Neuronal stem cell (in vitro differentiated cells): Measurements from ENCODE around the gene SNX24.
A peak's percentile ranks its signal among the peaks of the same experiment; 100 is the strongest.

Experiments used
- DNase-seq: peaks from one replicate; pipeline ENCODE4 v3.0.0-alpha.2; 2013; ENCODE audit warnings: low spot score
- H2AFZ ChIP-seq: one replicate; pipeline ENCODE4 v1.6.1; 2013; ENCODE audit warnings: mild to moderate bottlenecking, low read length, inconsistent platforms
- H2AK5ac ChIP-seq: 2 replicates; pipeline ENCODE4 v1.6.1; 2013; ENCODE audit warnings: low read depth, mild to moderate bottlenecking, inconsistent platforms, low read length, moderate library complexity, mixed read lengths
- H2BK120ac ChIP-seq: 2 replicates; pipeline ENCODE4 v1.6.1; 2013; ENCODE audit warnings: low read depth, mild to moderate bottlenecking, inconsistent platforms, low read length, moderate library complexity, mixed read lengths
- H2BK12ac ChIP-seq: one replicate; pipeline ENCODE4 v1.6.1; 2013; ENCODE audit warnings: low read length, inconsistent platforms
- H2BK15ac ChIP-seq: 2 replicates; pipeline ENCODE4 v1.6.1; 2013; ENCODE audit warnings: mild to moderate bottlenecking, low read length, inconsistent platforms, mixed read lengths
- H2BK5ac ChIP-seq: one replicate; pipeline ENCODE4 v1.6.1; 2013; ENCODE audit warnings: inconsistent platforms, mild to moderate bottlenecking, low read length, moderate library complexity
- H3K14ac ChIP-seq: one replicate; pipeline ENCODE4 v1.6.1; 2013; ENCODE audit warnings: low read length, inconsistent platforms
- H3K18ac ChIP-seq: 2 replicates; pipeline ENCODE4 v1.6.1; 2013; ENCODE audit warnings: low read length, inconsistent platforms
- H3K23ac ChIP-seq: 2 replicates; pipeline ENCODE4 v1.6.1; 2013; ENCODE audit warnings: low read depth, mild to moderate bottlenecking, mixed read lengths, low read length, inconsistent platforms; ENCODE audit not compliant: poor library complexity
- H3K27ac ChIP-seq: replicated peaks from 3 replicates; pipeline ENCODE4 v1.5.1; 2013; ENCODE audit warnings: low read length, inconsistent platforms
- H3K27me3 ChIP-seq, 3 experiments: 2 replicates each; pipeline ENCODE4 v1.6.1; 2013; ENCODE audit warnings: low read length in 3 of 3, mild to moderate bottlenecking in 2 of 3, inconsistent platforms in 1 of 3, low read depth in 1 of 3, mixed read lengths in 1 of 3, moderate library complexity in 1 of 3; ENCODE audit not compliant: control insufficient read depth in 3 of 3, insufficient read depth in 3 of 3
- H3K36me3 ChIP-seq, 2 donors: replicated peaks in 1 of 2; 2 replicates each; pipeline ENCODE4 v1.6.1; 2013; ENCODE audit warnings: low read length in 2 of 2; ENCODE audit not compliant: control insufficient read depth in 2 of 2, insufficient read depth in 2 of 2
- H3K4ac ChIP-seq: 2 replicates; pipeline ENCODE4 v1.6.1; 2013; ENCODE audit warnings: inconsistent platforms, mild to moderate bottlenecking, low read length, moderate library complexity
- H3K4me1 ChIP-seq, 2 donors: 1 replicate in 1 of 2; 2 replicates in 1 of 2; pipeline ENCODE4 v1.6.1; 2013; ENCODE audit warnings: low read length in 2 of 2, low read depth in 1 of 2; ENCODE audit not compliant: control insufficient read depth in 2 of 2, insufficient read depth in 1 of 2
- H3K4me2 ChIP-seq: one replicate; pipeline ENCODE4 v1.6.1; 2013; ENCODE audit warnings: mild to moderate bottlenecking, low read length, inconsistent platforms; ENCODE audit not compliant: insufficient read depth, poor library complexity, severe bottlenecking
- H3K4me3 ChIP-seq, 2 donors: 2 replicates each; pipeline ENCODE4 v1.5.1; 2013; ENCODE audit warnings: low read length in 2 of 2, mild to moderate bottlenecking in 2 of 2, inconsistent platforms in 1 of 2, moderate library complexity in 1 of 2
- H3K79me1 ChIP-seq: one replicate; pipeline ENCODE4 v1.6.1; 2013; ENCODE audit warnings: low read depth, mild to moderate bottlenecking, inconsistent platforms, low read length, moderate library complexity
- H3K9ac ChIP-seq: one replicate; pipeline ENCODE4 v1.6.1; 2013; ENCODE audit warnings: mild to moderate bottlenecking, low read depth, low read length, inconsistent platforms; ENCODE audit not compliant: poor library complexity
- H3K9me3 ChIP-seq, 2 donors: replicated peaks in 1 of 2; 2 replicates each; pipeline versions ENCODE3 to v1.6.1; 2013; ENCODE audit warnings: low read length in 2 of 2, mild to moderate bottlenecking in 2 of 2, inconsistent platforms in 1 of 2, low read depth in 1 of 2, mixed read lengths in 1 of 2, moderate library complexity in 1 of 2; ENCODE audit not compliant: control insufficient read depth in 2 of 2, insufficient read depth in 1 of 2
- H4K8ac ChIP-seq: one replicate; pipeline ENCODE4 v1.6.1; 2013; ENCODE audit warnings: low read depth, mild to moderate bottlenecking, inconsistent platforms, low read length, moderate library complexity
- H4K91ac ChIP-seq: one replicate; pipeline ENCODE4 v1.6.1; 2013; ENCODE audit warnings: low read length, low read depth, mild to moderate bottlenecking, inconsistent platforms; ENCODE audit not compliant: poor library complexity
- WGBS, 2 donors: extraction: QIAGEN DNeasy Blood & Tissue Kit; methylation state at CpG; one replicate each; pipeline ENCODE4 v1.1.7; 2013; ENCODE audit warnings: missing lambda C conversion rate in 2 of 2, mixed read lengths in 1 of 2; ENCODE audit not compliant: insufficient read length in 2 of 2, insufficient replicate concordance in 1 of 2; ENCODE audit errors: extremely low coverage in 2 of 2; 5-methylcytosine and 5-hydroxymethylcytosine counted together

Gene SNX24

DNA sequence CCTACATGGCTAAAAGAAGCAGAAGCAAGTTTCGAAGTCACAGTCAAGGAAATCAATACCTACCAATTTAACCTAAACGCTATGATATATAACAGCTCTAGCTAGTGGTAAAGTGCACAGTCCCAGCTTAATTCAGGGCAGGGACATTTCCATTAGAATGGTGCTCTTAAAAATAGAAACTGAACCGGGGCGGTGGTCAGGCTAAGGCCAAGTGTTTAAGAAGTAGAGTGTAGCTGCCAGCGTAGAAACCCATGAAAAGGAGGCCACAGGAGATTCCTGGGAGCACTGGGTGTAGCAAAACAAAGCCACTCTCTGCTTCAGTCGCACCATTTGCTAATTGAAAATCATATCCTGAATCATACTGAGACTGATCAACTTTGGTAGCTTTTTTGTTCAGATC, 162.3 kb downstream of the SNX24 start:
- Histone ChIP-seq H3K18ac (no peak overlapping the region), H2BK15ac (no peak overlapping the region), H3K9me3 (no peaks in the 10 kb centered on the region), H2BK120ac (no peak overlapping the region), H2BK5ac (no peak overlapping the region), H3K27me3 (no peaks in the 10 kb centered on the region), H3K4me2 (no peak overlapping the region), H3K4me3 (no peak overlapping the region), H3K36me3 (no peaks in the 10 kb centered on the region), H3K23ac (no peak overlapping the region), H3K14ac (no peak overlapping the region), H3K4me1 (peaks cover 0 to 14% of the 10 kb centered on the region in 2 donors), H3K27ac (no peak overlapping the region), H4K8ac (no peak overlapping the region), H2BK12ac (no peak overlapping the region), H3K79me1 (no peaks in the 10 kb centered on the region), H2AK5ac (no peak overlapping the region), H3K4ac (no peak overlapping the region), H2AFZ (peak overlapping the region; percentile 70), H4K91ac (no peak overlapping the region), H3K9ac (no peak overlapping the region)
- no CpG with 5 or more reads among the region's 6 CpGs for WGBS, 2 donors
- DNase-seq, result no peak

DNA sequence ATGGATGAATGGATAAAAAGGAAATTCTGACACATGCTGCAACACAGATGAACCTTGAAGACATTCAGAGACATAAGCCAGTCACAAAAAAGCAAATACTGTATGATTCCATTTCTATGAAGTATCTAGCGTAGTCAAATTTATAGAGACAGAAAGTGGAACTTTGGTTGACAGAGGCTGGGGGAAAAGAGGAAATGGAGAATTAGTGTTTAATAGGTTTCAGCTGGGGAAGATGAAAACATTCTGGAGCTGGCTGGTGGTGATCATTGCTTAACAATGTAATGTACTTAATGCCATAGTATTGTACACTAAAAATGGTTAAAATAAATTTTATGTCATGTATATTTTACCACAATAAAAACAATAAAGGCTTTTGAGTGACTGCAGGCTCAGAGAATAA, 166.9 kb downstream of the SNX24 start:
- H4K91ac ChIP-seq, result no peak overlapping the region
- H3K27ac ChIP-seq, result no peak overlapping the region
- no peak overlapping the region for H3K4me3 ChIP-seq
- H3K14ac ChIP-seq, result no peak overlapping the region
- no peak overlapping the region for H3K4ac ChIP-seq
- H2BK120ac ChIP-seq, result no peak overlapping the region
- H2AFZ ChIP-seq, result no peak overlapping the region
- H3K4me1 ChIP-seq, result peaks cover 0 to 9% of the 10 kb centered on the region in 2 donors
- H3K79me1 ChIP-seq, result no peaks in the 10 kb centered on the region
- H2BK15ac ChIP-seq, result no peak overlapping the region
- no peaks in the 10 kb centered on the region for H3K36me3 ChIP-seq
- no peak overlapping the region for H2BK5ac ChIP-seq
- no peak for DNase-seq
- no peak overlapping the region for H4K8ac ChIP-seq
- no peak overlapping the region for H3K9ac ChIP-seq
- no peak overlapping the region for H3K23ac ChIP-seq
- no CpG with 5 or more reads among the region's 1 CpG for whole genome bisulfite sequencing, 2 donors
- H2AK5ac ChIP-seq, result no peak overlapping the region
- no peak overlapping the region for H3K18ac ChIP-seq
- H3K27me3 ChIP-seq, result no peaks in the 10 kb centered on the region
- no peaks in the 10 kb centered on the region for H3K9me3 ChIP-seq
- H2BK12ac ChIP-seq, result no peak overlapping the region
- no peak overlapping the region for H3K4me2 ChIP-seq

DNA sequence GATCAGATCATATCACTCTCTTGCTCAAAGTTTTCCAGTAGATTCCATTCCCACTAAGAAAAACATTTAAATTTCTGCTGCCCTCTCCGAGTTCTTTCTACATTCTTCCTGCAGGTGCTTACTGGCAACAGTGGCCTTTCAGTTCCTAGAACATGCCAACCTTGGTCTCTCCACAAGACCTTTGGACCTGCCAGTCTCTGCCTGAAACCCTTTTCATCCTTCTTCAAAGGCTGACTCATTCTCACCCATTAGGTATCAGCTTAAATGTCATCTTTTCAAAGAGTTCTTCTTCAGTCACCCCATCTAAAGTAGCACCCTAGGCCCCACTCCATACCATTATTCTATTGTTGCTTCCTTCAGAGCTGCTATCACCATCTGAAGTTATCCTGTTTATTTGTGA, 169.3 kb downstream of the SNX24 start:
- no peak overlapping the region for H4K91ac ChIP-seq
- no peak overlapping the region for H2AK5ac ChIP-seq
- H2BK5ac ChIP-seq, result no peak overlapping the region
- no peak overlapping the region for H2AFZ ChIP-seq
- H3K14ac ChIP-seq, result no peak overlapping the region
- H2BK12ac ChIP-seq, result no peak overlapping the region
- no peak overlapping the region for H2BK120ac ChIP-seq
- H3K4ac ChIP-seq, result no peak overlapping the region
- no peak overlapping the region for H3K27ac ChIP-seq
- no peaks in the 10 kb centered on the region for H3K9me3 ChIP-seq
- H3K4me3 ChIP-seq, result no peak overlapping the region
- no peak overlapping the region for H3K4me2 ChIP-seq
- no CpG with 5 or more reads among the region's 1 CpG for WGBS, 2 donors
- H3K36me3 ChIP-seq, result no peaks in the 10 kb centered on the region
- no peak overlapping the region for H3K23ac ChIP-seq
- H2BK15ac ChIP-seq, result no peak overlapping the region
- H3K9ac ChIP-seq, result no peak overlapping the region
- no peak overlapping the region for H3K18ac ChIP-seq
- no peaks in the 10 kb centered on the region for H3K27me3 ChIP-seq
- no peak overlapping the region for H4K8ac ChIP-seq
- H3K79me1 ChIP-seq, result no peaks in the 10 kb centered on the region
- DNase-seq, result no peak
- no peaks in the 10 kb centered on the region for H3K4me1 ChIP-seq

DNA sequence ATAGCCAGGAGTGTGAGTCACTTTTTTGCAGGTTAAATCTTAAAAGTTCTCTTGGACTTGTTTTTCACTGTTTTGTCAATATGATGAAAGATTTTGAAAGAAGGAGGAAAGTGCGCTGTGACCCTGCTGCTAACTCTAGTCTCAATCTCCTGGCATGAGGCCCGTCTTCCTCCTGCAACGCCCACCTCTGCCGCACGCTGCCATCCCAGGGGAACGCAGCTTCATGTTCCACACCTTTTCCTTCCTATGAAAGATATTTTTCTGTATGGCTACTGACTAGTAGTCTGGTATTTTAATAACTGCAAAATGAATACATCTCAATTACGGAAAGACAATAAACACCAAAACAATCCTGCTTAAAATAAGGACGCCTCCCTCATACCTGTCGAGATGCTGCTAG, 182.8 kb downstream of the SNX24 start:
- H2BK12ac ChIP-seq, result no peak overlapping the region
- H2AK5ac ChIP-seq, result no peak overlapping the region
- no peaks in the 10 kb centered on the region for H3K9me3 ChIP-seq
- H2BK5ac ChIP-seq, result no peak overlapping the region
- H3K4me2 ChIP-seq, result no peak overlapping the region
- peaks cover 0 to 3% of the 10 kb centered on the region in 2 donors for H3K4me1 ChIP-seq
- H3K14ac ChIP-seq, result no peak overlapping the region
- H3K36me3 ChIP-seq, result no peaks in the 10 kb centered on the region
- H3K79me1 ChIP-seq, result no peaks in the 10 kb centered on the region
- no peak overlapping the region for H4K91ac ChIP-seq
- WGBS, 2 donors, result no CpG with 5 or more reads among the region's 9 CpGs
- H3K9ac ChIP-seq, result no peak overlapping the region
- no peak overlapping the region for H4K8ac ChIP-seq
- no peak overlapping the region for H3K4me3 ChIP-seq
- peaks cover 0 to 8% (median 0%) of the 10 kb centered on the region in 3 experiments for H3K27me3 ChIP-seq
- no peak overlapping the region for H2BK15ac ChIP-seq
- H3K27ac ChIP-seq, result no peak overlapping the region
- H3K4ac ChIP-seq, result no peak overlapping the region
- no peak overlapping the region for H3K23ac ChIP-seq
- H3K18ac ChIP-seq, result no peak overlapping the region
- H2BK120ac ChIP-seq, result no peak overlapping the region
- DNase-seq, result no peak
- H2AFZ ChIP-seq, result no peak overlapping the region
